ENCODE measurements around the gene MAPRE2. TPM values are rescaled to one million over a fixed set of nuclear protein-coding genes. Genes with fewer than 3 reads are reported as not detected.

MAPRE2 gene
- total RNA-seq, 1 experiment from 2014 or later = 29.4 TPM

GRCh38 chr18:35174093-35174731, 133.0 kb downstream of the MAPRE2 start:
- no peak overlapping the region for H3K9ac ChIP-seq (ENCODE audit: extremely low read depth, insufficient read length, low read length)
- no peak overlapping the region for H4K91ac ChIP-seq (ENCODE audit: insufficient read length, low read depth, low read length)

More at GRCh38 chr18:35174093-35174731, 133.0 kb downstream of the MAPRE2 start:
- Mint-ChIP-seq H3K9me3 (peaks cover 8 to 13% of the 10 kb centered on the region in 2 experiments), H3K36me3 (ENCODE audit: insufficient read depth in 1 of 3, low read depth in 3 of 3) (peaks cover 2 to 21% (median 5%) of the 10 kb centered on the region in 3 experiments; a peak in 4 of 7 replicates), H3K4me3 (no peak overlapping the region), H3K4me1 (peaks cover 23 to 35% of the 10 kb centered on the region in 2 experiments), H3K27ac (no peak overlapping the region; a peak in 1 of 7 replicates), H3K27me3 (ENCODE audit: low read depth) (no peaks in the 10 kb centered on the region; the same call in 1 of the 2 replicates)
- Histone ChIP-seq H2BK120ac (ENCODE audit: low read depth, low read length, poor library complexity, severe bottlenecking) (no peak overlapping the region), H2BK20ac (ENCODE audit: low read depth, low read length, poor library complexity, severe bottlenecking) (no peak overlapping the region), H4K20me1 (ENCODE audit: control insufficient read depth, insufficient read depth, insufficient read length) (no peaks in the 10 kb centered on the region), H2BK15ac (ENCODE audit: low read depth, low read length) (no peak overlapping the region), H3K18ac (ENCODE audit: insufficient read length, low read depth, low read length) (no peak overlapping the region), H3K23me2 (ENCODE audit: insufficient read length, low read depth, low read length, poor library complexity, severe bottlenecking) (no peaks in the 10 kb centered on the region), H3K14ac (ENCODE audit: insufficient read depth, low read length) (no peak overlapping the region), H3K23ac (ENCODE audit: insufficient read length, low read depth, low read length) (no peak overlapping the region), H2AFZ (ENCODE audit: low read length) (no peak overlapping the region), H3K56ac (ENCODE audit: insufficient read length, low read depth, low read length) (no peak overlapping the region), H3K4ac (ENCODE audit: low read depth, low read length) (no peak overlapping the region), H3K4me2 (ENCODE audit: insufficient read depth, insufficient read length, low read length) (no peak overlapping the region), H3K27ac (ENCODE audit: insufficient read length, low read depth, low read length) (no peak overlapping the region), H2AK5ac (ENCODE audit: insufficient read length, low read length) (no peak overlapping the region), H2BK12ac (ENCODE audit: insufficient read length, low read depth, low read length) (no peak overlapping the region), H2BK5ac (ENCODE audit: insufficient read length, low read length) (no peak overlapping the region), H3K27me3 (ENCODE audit: insufficient read depth, low read length) (no peaks in the 10 kb centered on the region), H3K79me2 (ENCODE audit: insufficient read depth, low read length) (no peaks in the 10 kb centered on the region), H4K8ac (replicated peaks; ENCODE audit: insufficient read length, low read depth, low read length) (no peak overlapping the region), H3T11ph (ENCODE audit: low read length) (no peak overlapping the region), H3K4me1 (ENCODE audit: insufficient read depth, low read length) (no peaks in the 10 kb centered on the region), H4K5ac (ENCODE audit: insufficient read length, low read depth, low read length) (no peak overlapping the region), H3K9me3 (ENCODE audit: control insufficient read depth, low read depth, low read length) (no peaks in the 10 kb centered on the region), H3K79me1 (ENCODE audit: insufficient read depth, low read depth, low read length, poor library complexity, severe bottlenecking) (no peaks in the 10 kb centered on the region)
- no peak for DNase-seq
- no peak for TF ChIP-seq CTCF (conservative IDR thresholded peaks at IDR 0.05)
- no CpG with 5 or more reads among the region's 5 CpGs for WGBS (ENCODE audit: extremely low coverage, insufficient read length, low lambda C conversion rate)

Measured in H9 (cell line).